ENCODE results near the gene TRIM63. TPM values are rescaled to one million over a fixed set of nuclear protein-coding genes. Genes with fewer than 3 reads are reported as not detected.
A peak's percentile ranks its signal among the peaks of the same experiment; 100 is the strongest.

TRIM63 gene
- total and polyA plus RNA-seq, 9 of the 15 experiments (the other 6 are each of a cell fraction or from before 2014, with no cell fraction given) = 0.08 to 0.57 (median 0.36) TPM

DNA sequence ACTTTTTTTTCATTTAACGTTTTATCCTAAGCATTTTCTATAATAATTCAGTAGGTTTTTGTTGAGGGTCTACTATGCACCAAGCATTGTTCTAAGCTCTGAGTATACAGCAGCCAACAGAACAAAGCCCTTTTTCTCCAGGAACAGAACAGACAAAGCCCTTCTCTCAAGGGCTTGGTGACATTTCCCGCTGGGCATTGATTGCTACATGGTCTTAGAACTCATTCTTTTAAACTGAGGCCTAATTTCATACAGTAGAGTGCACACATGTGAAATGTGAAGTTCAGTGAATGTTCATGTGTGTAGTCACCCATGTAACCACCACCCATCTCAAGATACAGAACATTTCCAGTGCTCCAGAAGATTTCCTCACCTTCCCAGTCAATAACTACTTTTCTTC lies 29.0 kb upstream of the TRIM63 start (continued):
- TF ChIP-seq KAT7 (CRISPR knock-in tag; IDR thresholded peaks at IDR 0.05; ENCODE audit: borderline replicate concordance) (no peak), POLR2B (IDR thresholded peaks at IDR 0.05; ENCODE audit: low read depth, partially characterized antibody) (no peak)

DNA sequence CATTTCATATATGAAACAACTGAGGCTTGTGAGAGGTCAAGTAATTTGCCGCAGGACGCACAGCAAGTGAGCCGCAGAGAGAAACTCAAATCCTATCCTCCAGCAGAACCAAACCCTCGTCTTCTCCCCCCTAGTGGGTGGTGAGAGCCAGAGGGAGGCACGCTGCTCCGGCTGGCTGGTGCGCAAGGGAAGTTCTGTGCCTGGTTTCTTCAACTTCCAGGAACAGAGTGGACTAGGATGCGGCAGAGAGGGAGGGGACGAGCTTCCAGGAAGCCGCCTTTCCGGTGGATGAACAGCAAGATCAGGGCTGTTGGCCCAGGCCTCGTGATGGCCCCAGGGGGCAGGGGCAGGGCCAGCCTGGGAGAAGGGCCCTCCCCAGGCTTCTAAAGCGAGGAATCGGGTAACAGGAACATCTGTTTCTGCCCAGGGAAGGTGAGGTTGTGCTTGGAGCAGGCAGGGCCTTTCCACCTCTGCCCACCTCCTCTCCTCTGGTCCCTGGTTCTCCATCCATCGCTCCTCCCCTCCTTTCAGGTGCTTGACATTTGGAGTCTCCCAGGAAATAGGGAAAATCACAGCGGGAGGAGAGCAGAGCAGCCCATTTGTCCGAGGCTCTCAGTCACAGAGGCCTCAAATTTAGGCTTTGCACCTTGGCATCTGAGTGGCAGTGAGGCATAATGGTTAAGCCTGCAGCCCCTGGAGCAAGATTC lies 27.4 kb upstream of the TRIM63 start:
- peak overlapping the region; percentile 27; the same call in 2 of the 3 replicates for H3K27ac ChIP-seq (ENCODE audit: extremely low read depth, low read depth, low read length)
- H3K36me3 ChIP-seq (ENCODE audit: control insufficient read depth, insufficient read depth, low read length) = no peaks in the 10 kb centered on the region
- ATAC-seq (peak; percentile 72), FAIRE-seq (peak; percentile 71), DNase-seq (ENCODE audit: extremely low read depth in 1 of 4, low spot score in 3 of 4) (peak; percentile 58 to 82 (median 65))
- peaks cover 20 to 45% of the 10 kb centered on the region in 2 experiments for H3K4me1 ChIP-seq (replicated peaks in 1 of 2; ENCODE audit: control insufficient read depth in 2 of 2, insufficient read depth in 2 of 2, low read length in 2 of 2)
- 16% methylated on average over 17 of the region's 17 CpGs for WGBS (ENCODE audit: insufficient coverage, low coverage, missing lambda C conversion rate)
- H3K4me2 ChIP-seq (ENCODE audit: insufficient read depth, low read length) = peak overlapping the region; percentile 50
- H3K9ac ChIP-seq (ENCODE audit: insufficient read depth in 1 of 2, low read depth in 2 of 2, low read length in 2 of 2) = peak overlapping the region; percentile 41 to 79
- H2AFZ ChIP-seq (ENCODE audit: low read depth, low read length) = peak overlapping the region; percentile 93
- no peak overlapping the region for H3K4me3 ChIP-seq
- no peaks in the 10 kb centered on the region for H3K79me2 ChIP-seq (ENCODE audit: control insufficient read depth, insufficient read depth, low read length)
- no peaks in the 10 kb centered on the region for H3K27me3 ChIP-seq (ENCODE audit: control insufficient read depth in 2 of 2, insufficient read depth in 2 of 2, low read length in 2 of 2)
- no peaks in the 10 kb centered on the region for H4K20me1 ChIP-seq (replicated peaks; ENCODE audit: control insufficient read depth, insufficient read depth, low read length)
- POLR2A ChIA-PET = interaction anchor here (0.5 to 1.7 kb wide), 12 partner anchors 10 to 617 kb away, joined by 3 to 5 read pairs (median 3); partner anchors contain the start of gene SH3BGRL3
- BruUV-seq (replicated peaks) = no TSS peak
- CTCF ChIA-PET (ENCODE audit: low intra/inter-chr PET ratio) = interaction anchor here (1.4 kb wide), 1 partner anchor 10 kb away, joined by 5 read pairs; no protein-coding TSS in a partner anchor
- no peaks in the 10 kb centered on the region for H3K9me1 ChIP-seq (ENCODE audit: control insufficient read depth, insufficient read depth, low read length)
- intact Hi-C loops (cut with micrococcal nuclease) (no loop called here), in situ Hi-C loops (cut with MboI) (no loop called here)
- H3K9me3 ChIP-seq (replicated peaks; ENCODE audit: control insufficient read depth, insufficient read depth, low read depth, low read length) = no peaks in the 10 kb centered on the region
- peak; percentile 12; the same call in 1 of the 2 replicates for TF ChIP-seq TCF3 (CRISPR knock-in tag; IDR thresholded peaks at IDR 0.05)
- TF ChIP-seq ARID2 (IDR thresholded peaks at IDR 0.05) = no peak
- TF ChIP-seq PHF8 (IDR thresholded peaks at IDR 0.05; ENCODE audit: borderline replicate concordance, low read length) = peak; percentile 21; the same call in 1 of the 2 replicates
- no peak for TF ChIP-seq CC2D1A (IDR thresholded peaks at IDR 0.05)
- TF ChIP-seq ZFX (CRISPR knock-in tag; IDR thresholded peaks at IDR 0.05) = peak; percentile 51
- TF ChIP-seq ELF1 (tag; IDR thresholded peaks at IDR 0.05) = peak; percentile 75
- no peak for TF ChIP-seq MTF1 (CRISPR knock-in tag; IDR thresholded peaks at IDR 0.05; ENCODE audit: borderline replicate concordance)
- peak; percentile 87 for TF ChIP-seq ETV1 (tag; conservative IDR thresholded peaks at IDR 0.05; ENCODE audit: low read depth)
- TF ChIP-seq BACH1 (tag; IDR thresholded peaks at IDR 0.05) = no peak
- TF ChIP-seq ZNF589 (CRISPR knock-in tag; IDR thresholded peaks at IDR 0.05; ENCODE audit: low read depth) = 0 out of 2 replicates have a peak, but pooled peaks have one; percentile 26
- TF ChIP-seq NRF1 (conservative IDR thresholded peaks at IDR 0.05 in 1 of 2, IDR thresholded peaks at IDR 0.05 in 1 of 2) = peak; percentile 85 to 87
- TF ChIP-seq CAMTA2 (CRISPR knock-in tag; conservative IDR thresholded peaks at IDR 0.05) = no peak
- TF ChIP-seq ETV5 (CRISPR knock-in tag; IDR thresholded peaks at IDR 0.05; ENCODE audit: low read depth) = peak; percentile 90
- TF ChIP-seq, protein P1, sequence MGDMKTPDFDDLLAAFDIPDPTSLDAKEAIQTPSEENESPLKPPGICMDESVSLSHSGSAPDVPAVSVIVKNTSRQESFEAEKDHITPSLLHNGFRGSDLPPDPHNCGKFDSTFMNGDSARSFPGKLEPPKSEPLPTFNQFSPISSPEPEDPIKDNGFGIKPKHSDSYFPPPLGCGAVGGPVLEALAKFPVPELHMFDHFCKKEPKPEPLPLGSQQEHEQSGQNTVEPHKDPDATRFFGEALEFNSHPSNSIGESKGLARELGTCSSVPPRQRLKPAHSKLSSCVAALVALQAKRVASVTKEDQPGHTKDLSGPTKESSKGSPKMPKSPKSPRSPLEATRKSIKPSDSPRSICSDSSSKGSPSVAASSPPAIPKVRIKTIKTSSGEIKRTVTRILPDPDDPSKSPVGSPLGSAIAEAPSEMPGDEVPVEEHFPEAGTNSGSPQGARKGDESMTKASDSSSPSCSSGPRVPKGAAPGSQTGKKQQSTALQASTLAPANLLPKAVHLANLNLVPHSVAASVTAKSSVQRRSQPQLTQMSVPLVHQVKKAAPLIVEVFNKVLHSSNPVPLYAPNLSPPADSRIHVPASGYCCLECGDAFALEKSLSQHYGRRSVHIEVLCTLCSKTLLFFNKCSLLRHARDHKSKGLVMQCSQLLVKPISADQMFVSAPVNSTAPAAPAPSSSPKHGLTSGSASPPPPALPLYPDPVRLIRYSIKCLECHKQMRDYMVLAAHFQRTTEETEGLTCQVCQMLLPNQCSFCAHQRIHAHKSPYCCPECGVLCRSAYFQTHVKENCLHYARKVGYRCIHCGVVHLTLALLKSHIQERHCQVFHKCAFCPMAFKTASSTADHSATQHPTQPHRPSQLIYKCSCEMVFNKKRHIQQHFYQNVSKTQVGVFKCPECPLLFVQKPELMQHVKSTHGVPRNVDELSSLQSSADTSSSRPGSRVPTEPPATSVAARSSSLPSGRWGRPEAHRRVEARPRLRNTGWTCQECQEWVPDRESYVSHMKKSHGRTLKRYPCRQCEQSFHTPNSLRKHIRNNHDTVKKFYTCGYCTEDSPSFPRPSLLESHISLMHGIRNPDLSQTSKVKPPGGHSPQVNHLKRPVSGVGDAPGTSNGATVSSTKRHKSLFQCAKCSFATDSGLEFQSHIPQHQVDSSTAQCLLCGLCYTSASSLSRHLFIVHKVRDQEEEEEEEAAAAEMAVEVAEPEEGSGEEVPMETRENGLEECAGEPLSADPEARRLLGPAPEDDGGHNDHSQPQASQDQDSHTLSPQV (IDR thresholded peaks at IDR 0.05) = peak; percentile 81; the same call in 1 of the 2 replicates
- TF ChIP-seq L3MBTL2 (IDR thresholded peaks at IDR 0.05) = peak; percentile 89
